GM23338 (cell line): ENCODE measurements around the gene KIAA0753. TPM values are rescaled to one million over a fixed set of nuclear protein-coding genes. Genes with fewer than 3 reads are reported as not detected.

Experiments used
- ATAC-seq: fragments of 200-7000 bp; cut with Tn5 transposase; 3 replicates; pipeline ENCODE4 v1.9.1; 2020
- DNase-seq: peaks from one replicate; pipeline ENCODE4 v3.0.0-alpha.2; 2015; ENCODE audit warnings: low spot score
- H2AFZ ChIP-seq: fragments of 200-600 bp; sonication (generic); 2 replicates; pipeline ENCODE4 v1.8.0; 2016; ENCODE audit warnings: antibody characterized with exemption, mild to moderate bottlenecking, moderate library complexity
- H3F3A ChIP-seq: fragments of 200-600 bp; sonication (generic); replicated peaks from 2 replicates; pipeline ENCODE4 v1.8.0; 2017; ENCODE audit warnings: antibody characterized with exemption, mixed run types, low read depth
- H3K27ac ChIP-seq: fragments of 200-600 bp; sonication (generic); 2 replicates; pipeline ENCODE4 v1.6.1; 2016; ENCODE audit warnings: low read depth
- H3K27me3 ChIP-seq: fragments of 200-600 bp; sonication (generic); 2 replicates; pipeline ENCODE4 v1.8.0; 2016; ENCODE audit warnings: mild to moderate bottlenecking, mixed run types, moderate library complexity; ENCODE audit not compliant: insufficient read depth
- H3K36me3 ChIP-seq: fragments of 200-600 bp; sonication (generic); 2 replicates; pipeline ENCODE4 v1.8.0; 2016; ENCODE audit warnings: mild to moderate bottlenecking; ENCODE audit not compliant: insufficient read depth
- H3K4me1 ChIP-seq: fragments of 200-600 bp; sonication (generic); 2 replicates; pipeline ENCODE4 v1.8.0; 2016; ENCODE audit warnings: mild to moderate bottlenecking, moderate library complexity; ENCODE audit not compliant: insufficient read depth
- H3K4me2 ChIP-seq: fragments of 200-600 bp; sonication (generic); 2 replicates; pipeline ENCODE4 v1.7.1; 2017; ENCODE audit warnings: mixed run types
- H3K4me3 ChIP-seq: fragments of 200-600 bp; sonication (generic); 2 replicates; pipeline ENCODE4 v1.6.1; 2016; ENCODE audit warnings: mixed run types
- H3K79me2 ChIP-seq: fragments of 200-600 bp; sonication (generic); replicated peaks from 2 replicates; pipeline ENCODE4 v1.8.0; 2017; ENCODE audit warnings: mild to moderate bottlenecking; ENCODE audit not compliant: insufficient read depth
- H3K9me2 ChIP-seq: fragments of 200-600 bp; sonication (generic); 2 replicates; pipeline ENCODE4 v1.8.0; 2017; ENCODE audit not compliant: insufficient read depth
- H4K20me1 ChIP-seq: fragments of 200-600 bp; sonication (generic); replicated peaks from 2 replicates; pipeline ENCODE4 v1.8.0; 2017; ENCODE audit warnings: mild to moderate bottlenecking; ENCODE audit not compliant: insufficient read depth
- H3K27ac Mint-ChIP-seq: 2 replicates; pipeline ENCODE4 v1.8.0; 2020; ENCODE audit warnings: inconsistent platforms, mild to moderate bottlenecking, moderate library complexity, mixed read lengths
- H3K27me3 Mint-ChIP-seq: 3 replicates; pipeline ENCODE4 v1.8.0; 2022; ENCODE audit warnings: low read depth, mild to moderate bottlenecking, moderate library complexity, mixed read lengths, inconsistent platforms; ENCODE audit not compliant: insufficient read depth, poor library complexity
- H3K36me3 Mint-ChIP-seq: 3 replicates; pipeline ENCODE4 v1.8.0; 2021; ENCODE audit warnings: low read depth, mild to moderate bottlenecking, inconsistent platforms, moderate library complexity, mixed read lengths
- H3K4me1 Mint-ChIP-seq: 3 replicates; pipeline ENCODE4 v1.8.0; 2020; ENCODE audit warnings: mild to moderate bottlenecking, inconsistent platforms, mixed read lengths
- H3K4me3 Mint-ChIP-seq: 3 replicates; pipeline ENCODE4 v1.8.0; 2021; ENCODE audit warnings: moderate library complexity, mild to moderate bottlenecking, inconsistent platforms, mixed read lengths
- H3K9me3 Mint-ChIP-seq: 3 replicates; pipeline ENCODE4 v1.8.0; 2020; ENCODE audit warnings: moderate library complexity, mild to moderate bottlenecking, inconsistent platforms, mixed read lengths
- CREB1 ChIP-seq: fragments of 250-450 bp; sonication (Bioruptor Pico); IDR thresholded peaks from 2 replicates; pipeline ENCODE4 v1.5.0; 2020; ENCODE audit warnings: low read depth, mild to moderate bottlenecking, moderate library complexity
- CTCF ChIP-seq, 2 experiments: fragments of 200-600 bp in 1 of 2; sonication (generic) in 1 of 2; conservative IDR thresholded peaks; 2 replicates each; pipeline versions ENCODE4 v1.5.1 to v1.6.1; 2016 to 2017; ENCODE audit warnings: antibody characterized with exemption in 2 of 2, low read depth in 2 of 2, mild to moderate bottlenecking in 2 of 2, moderate library complexity in 1 of 2
- ETS1 ChIP-seq: IDR thresholded peaks from 2 replicates; pipeline ENCODE4 v1.6.1; 2016; ENCODE audit warnings: antibody characterized with exemption
- EZH2 ChIP-seq: fragments of 200-600 bp; sonication (generic); IDR thresholded peaks from one replicate; pipeline ENCODE4 v1.8.0; 2017; ENCODE audit warnings: antibody characterized with exemption, mild to moderate bottlenecking, low read depth; ENCODE audit not compliant: unreplicated experiment
- EZH2phosphoT487 ChIP-seq: fragments of 200-600 bp; sonication (generic); IDR thresholded peaks from one replicate; pipeline ENCODE4 v1.8.1; 2018; ENCODE audit warnings: antibody characterized with exemption; ENCODE audit not compliant: unreplicated experiment
- JUNB ChIP-seq: IDR thresholded peaks from one replicate; pipeline ENCODE4 v1.6.1; 2016; ENCODE audit warnings: antibody characterized with exemption; ENCODE audit not compliant: unreplicated experiment
- NANOG ChIP-seq: IDR thresholded peaks from 2 replicates; pipeline ENCODE4 v1.6.1; 2016; ENCODE audit warnings: antibody characterized with exemption, borderline replicate concordance
- POLR2AphosphoS5 ChIP-seq: IDR thresholded peaks from 2 replicates; pipeline ENCODE4 v1.6.1; 2016; ENCODE audit warnings: antibody characterized with exemption, low read depth
- REST ChIP-seq: IDR thresholded peaks from one replicate; pipeline ENCODE4 v1.6.1; 2018; ENCODE audit warnings: antibody characterized with exemption; ENCODE audit not compliant: unreplicated experiment
- STAT1 ChIP-seq: IDR thresholded peaks from one replicate; pipeline ENCODE4 v1.6.1; 2016; ENCODE audit warnings: antibody characterized with exemption; ENCODE audit not compliant: unreplicated experiment
- ZNF114 ChIP-seq: fragments of 250-450 bp; sonication (Bioruptor Pico); IDR thresholded peaks from 2 replicates; pipeline ENCODE4 v1.5.0; 2020; ENCODE audit warnings: mild to moderate bottlenecking, moderate library complexity
- ZNF331 ChIP-seq: fragments of 250-450 bp; sonication (Bioruptor Pico); IDR thresholded peaks from 2 replicates; pipeline ENCODE4 v1.5.0; 2020; ENCODE audit warnings: low read depth, mild to moderate bottlenecking, moderate library complexity
- ZNF462 ChIP-seq: fragments of 250-450 bp; sonication (Bioruptor Pico); IDR thresholded peaks from 2 replicates; pipeline ENCODE4 v1.5.0; 2020; ENCODE audit warnings: mild to moderate bottlenecking, moderate library complexity
- polyA plus RNA-seq: library from polyadenylated mRNA; unstranded; fragments of >200 nt; fragmentation: Nextera tagmentation; extraction: Ambion mirVana; gene quantifications from 2 replicates; pipeline ENCODE4 v1.2.1, GENCODE V29; 2016
- total RNA-seq: library from RNA; depleted of rRNA; stranded (reverse); fragments of >200 nt; shearing (Covaris generic); gene quantifications from 2 replicates; pipeline ENCODE4 v1.2.3, GENCODE V29; 2014

The KIAA0753 gene
- total and polyA plus RNA-seq, 2 experiments from 2014 or later, result 6.0 to 27.8 TPM

- peaks cover 79% of the 10 kb centered on the region for H3K36me3 Mint-ChIP-seq
Observed at GRCh38 chr17:6583411-6583810, 57.1 kb downstream of the KIAA0753 start.

More at GRCh38 chr17:6583411-6583810, 57.1 kb downstream of the KIAA0753 start:
- TF ChIP-seq REST (no peak), ZNF114 (CRISPR knock-in tag) (no peak), POLR2AphosphoS5 (no peak), NANOG (no peak), ZNF462 (CRISPR knock-in tag) (no peak), EZH2 (no peak), ZNF331 (CRISPR knock-in tag) (no peak), CREB1 (CRISPR knock-in tag) (no peak), CTCF (conservative IDR thresholded peaks at IDR 0.05; ENCODE audit: low read depth in 2 of 2) (no peak), JUNB (no peak), STAT1 (no peak), ETS1 (no peak), EZH2phosphoT487 (no peak)
- H3K27ac Mint-ChIP-seq, result no peak overlapping the region
- ATAC-seq (no peak), DNase-seq (no peak)
- Histone ChIP-seq H3K4me2 (no peak overlapping the region), H3K4me3 (no peak overlapping the region), H4K20me1 (no peaks in the 10 kb centered on the region; the same call in none of the 2 replicates), H3K27ac (no peak overlapping the region), H3F3A (no peaks in the 10 kb centered on the region), H3K9me2 (no peaks in the 10 kb centered on the region), H2AFZ (no peak overlapping the region), H3K27me3 (no peaks in the 10 kb centered on the region), H3K79me2 (no peaks in the 10 kb centered on the region), H3K4me1 (peaks cover 7% of the 10 kb centered on the region; the same call in 1 of the 2 replicates), H3K36me3 (peaks cover 49% of the 10 kb centered on the region)
- H3K27me3 Mint-ChIP-seq, result no peaks in the 10 kb centered on the region
- peaks cover 17% of the 10 kb centered on the region for H3K9me3 Mint-ChIP-seq
- H3K4me1 Mint-ChIP-seq, result peaks cover 11% of the 10 kb centered on the region; the same call in 2 of the 3 replicates
- no peak overlapping the region for H3K4me3 Mint-ChIP-seq
